Measurements from ENCODE around the gene TCF21.
"Not testable (repeated sequence)": the region's sequence is repeated elsewhere in the genome, so short reads cannot be mapped to it uniquely, and the experiment has no call there.

The TCF21 gene

DNA sequence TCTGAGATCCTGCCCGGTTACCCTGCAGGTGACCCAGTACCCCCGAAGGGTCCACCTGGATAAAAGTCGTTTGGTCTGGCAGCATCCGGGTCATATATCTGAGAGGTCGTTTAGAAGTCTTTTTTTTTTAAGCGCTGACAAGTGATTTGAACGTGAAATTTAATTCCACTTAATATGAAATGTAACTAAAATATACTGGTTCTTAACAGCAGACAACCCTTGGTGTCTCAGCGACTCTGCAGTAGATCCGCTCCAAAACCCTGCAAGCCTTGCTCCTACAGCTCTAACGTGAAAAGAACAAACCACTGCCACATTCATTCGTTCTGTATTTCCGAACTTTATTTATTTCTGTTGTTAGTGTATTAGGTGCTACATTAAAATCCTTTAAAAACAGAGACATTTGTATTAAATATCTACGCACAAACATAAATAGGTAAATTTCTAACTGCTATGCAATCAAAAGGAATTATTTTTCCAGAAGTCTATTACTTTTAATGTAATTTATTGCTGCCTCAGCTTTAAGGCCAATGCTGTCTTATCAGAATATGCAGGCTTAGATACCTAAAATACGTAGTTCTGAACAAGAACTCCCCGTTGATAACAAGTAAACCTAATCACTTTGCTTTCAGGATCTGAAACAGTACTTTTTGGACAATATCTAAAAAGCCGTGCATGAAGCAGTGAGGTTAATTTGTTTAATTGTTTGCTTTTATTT lies 33.5 kb upstream of the TCF21 start:
- TF ChIP-seq, protein P1, sequence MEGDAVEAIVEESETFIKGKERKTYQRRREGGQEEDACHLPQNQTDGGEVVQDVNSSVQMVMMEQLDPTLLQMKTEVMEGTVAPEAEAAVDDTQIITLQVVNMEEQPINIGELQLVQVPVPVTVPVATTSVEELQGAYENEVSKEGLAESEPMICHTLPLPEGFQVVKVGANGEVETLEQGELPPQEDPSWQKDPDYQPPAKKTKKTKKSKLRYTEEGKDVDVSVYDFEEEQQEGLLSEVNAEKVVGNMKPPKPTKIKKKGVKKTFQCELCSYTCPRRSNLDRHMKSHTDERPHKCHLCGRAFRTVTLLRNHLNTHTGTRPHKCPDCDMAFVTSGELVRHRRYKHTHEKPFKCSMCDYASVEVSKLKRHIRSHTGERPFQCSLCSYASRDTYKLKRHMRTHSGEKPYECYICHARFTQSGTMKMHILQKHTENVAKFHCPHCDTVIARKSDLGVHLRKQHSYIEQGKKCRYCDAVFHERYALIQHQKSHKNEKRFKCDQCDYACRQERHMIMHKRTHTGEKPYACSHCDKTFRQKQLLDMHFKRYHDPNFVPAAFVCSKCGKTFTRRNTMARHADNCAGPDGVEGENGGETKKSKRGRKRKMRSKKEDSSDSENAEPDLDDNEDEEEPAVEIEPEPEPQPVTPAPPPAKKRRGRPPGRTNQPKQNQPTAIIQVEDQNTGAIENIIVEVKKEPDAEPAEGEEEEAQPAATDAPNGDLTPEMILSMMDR (conservative IDR thresholded peaks at IDR 0.05; ENCODE audit: control insufficient read depth, insufficient read depth, low read depth, low read length) = no peak
- DNase-seq (ENCODE audit: low read depth) = no peak
- no peak overlapping the region for H3K4me3 ChIP-seq (ENCODE audit: control insufficient read depth, low read depth, low read length)

DNA sequence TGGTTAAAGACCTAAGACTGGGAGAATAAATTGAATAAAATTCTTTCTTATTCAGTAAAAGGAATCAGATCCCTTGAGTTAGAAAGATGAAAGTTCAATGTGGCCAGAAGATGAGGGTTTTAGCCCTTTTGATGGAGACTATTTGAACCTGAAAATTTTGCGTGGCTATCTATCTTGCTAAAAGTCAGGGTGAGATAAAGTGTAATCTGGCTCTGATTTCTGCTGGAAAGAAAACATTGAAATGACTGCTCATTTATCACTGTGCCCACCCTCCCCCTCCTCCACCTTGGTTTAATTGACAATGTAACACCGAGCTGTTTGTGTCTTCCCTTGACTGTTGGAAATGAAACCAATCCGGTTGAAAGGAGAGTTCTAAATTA lies 32.9 kb upstream of the TCF21 start:
- no peak overlapping the region for H3K4me3 ChIP-seq (ENCODE audit: control insufficient read depth, low read depth, low read length)
- DNase-seq (ENCODE audit: low read depth) = no peak
- TF ChIP-seq, protein P1 (conservative IDR thresholded peaks at IDR 0.05; ENCODE audit: control insufficient read depth, insufficient read depth, low read depth, low read length) = no peak

GRCh38 chr6:133856911-133857310 lies 32.0 kb upstream of the TCF21 start:
- no peak for DNase-seq (ENCODE audit: low read depth)
- TF ChIP-seq, protein P1 (conservative IDR thresholded peaks at IDR 0.05; ENCODE audit: control insufficient read depth, insufficient read depth, low read depth, low read length) = no peak
- H3K4me3 ChIP-seq (ENCODE audit: control insufficient read depth, low read depth, low read length) = no peak overlapping the region

GRCh38 chr6:133857696-133858095 lies 31.2 kb upstream of the TCF21 start:
- TF ChIP-seq, protein P1 (conservative IDR thresholded peaks at IDR 0.05; ENCODE audit: control insufficient read depth, insufficient read depth, low read depth, low read length) = no peak
- H3K4me3 ChIP-seq (ENCODE audit: control insufficient read depth, low read depth, low read length) = no peak overlapping the region
- DNase-seq (ENCODE audit: low read depth) = no peak

DNA sequence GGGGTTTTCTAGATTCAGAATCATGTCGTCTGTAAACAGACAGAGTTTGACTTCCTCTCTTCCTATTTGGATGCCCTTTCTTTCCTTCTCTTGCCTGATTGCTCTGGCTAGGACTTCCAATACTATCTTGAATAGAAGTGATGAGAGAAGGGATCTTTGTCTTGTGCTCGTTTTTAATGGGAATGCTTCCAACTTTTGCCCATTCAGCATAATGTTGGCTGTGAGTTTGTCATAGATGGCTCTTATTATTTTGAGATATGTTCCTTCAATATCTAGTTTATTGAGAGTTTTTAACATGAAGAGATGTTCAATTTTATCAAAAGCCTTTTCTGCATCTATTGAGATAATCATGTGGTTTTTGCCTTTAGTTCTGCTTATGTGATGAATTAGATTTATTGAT lies 27.6 kb upstream of the TCF21 start:
- not testable (repeated sequence) for DNase-seq (ENCODE audit: low read depth); H3K4me3 ChIP-seq (ENCODE audit: control insufficient read depth, low read depth, low read length)

- no peak overlapping the region for H3K4me3 ChIP-seq (ENCODE audit: control insufficient read depth, low read depth, low read length)
These were observed 25.7 kb upstream of the TCF21 start for GRCh38 chr6:133863228-133863627.

DNA sequence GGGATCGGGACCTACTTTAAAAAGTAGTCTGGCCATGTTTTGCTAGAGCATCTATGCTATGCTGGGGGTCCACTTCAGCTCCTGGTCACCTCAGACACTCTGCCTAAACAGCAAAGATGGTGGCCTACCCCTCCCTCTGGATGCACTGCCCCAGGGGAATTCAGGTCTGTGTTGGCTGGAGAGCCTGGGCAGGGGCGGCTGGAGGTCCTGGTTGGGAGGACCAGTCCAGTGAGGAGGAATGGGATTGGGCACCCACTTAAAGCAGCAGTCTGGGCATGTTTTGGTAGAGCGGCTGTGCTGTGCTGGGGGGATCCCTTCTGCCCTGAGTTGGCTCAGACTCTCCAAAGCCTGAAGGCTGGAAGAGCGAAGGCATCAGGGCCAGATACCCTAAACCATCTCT lies 23.2 kb upstream of the TCF21 start:
- TF ChIP-seq, protein P1 (conservative IDR thresholded peaks at IDR 0.05; ENCODE audit: control insufficient read depth, insufficient read depth, low read depth, low read length) = no peak
- no peak for DNase-seq (ENCODE audit: low read depth)
- H3K4me3 ChIP-seq (ENCODE audit: control insufficient read depth, low read depth, low read length) = no peak overlapping the region

More at GRCh38 chr6:133863228-133863627, 25.7 kb upstream of the TCF21 start:
- TF ChIP-seq, protein P1 (conservative IDR thresholded peaks at IDR 0.05; ENCODE audit: control insufficient read depth, insufficient read depth, low read depth, low read length) = no peak
- no peak for DNase-seq (ENCODE audit: low read depth)

Data from fibroblast of mammary gland (primary cell).